HG03159 (cell line): ENCODE measurements around the gene PIGR.

Experiments
- ATAC-seq: cut with Tn5 transposase; IDR thresholded peaks from one replicate; pipeline ENCODE4 v1.9.1; 2021; ENCODE audit warnings: mild to moderate bottlenecking, moderate library complexity; ENCODE audit not compliant: unreplicated experiment

The PIGR gene

DNA sequence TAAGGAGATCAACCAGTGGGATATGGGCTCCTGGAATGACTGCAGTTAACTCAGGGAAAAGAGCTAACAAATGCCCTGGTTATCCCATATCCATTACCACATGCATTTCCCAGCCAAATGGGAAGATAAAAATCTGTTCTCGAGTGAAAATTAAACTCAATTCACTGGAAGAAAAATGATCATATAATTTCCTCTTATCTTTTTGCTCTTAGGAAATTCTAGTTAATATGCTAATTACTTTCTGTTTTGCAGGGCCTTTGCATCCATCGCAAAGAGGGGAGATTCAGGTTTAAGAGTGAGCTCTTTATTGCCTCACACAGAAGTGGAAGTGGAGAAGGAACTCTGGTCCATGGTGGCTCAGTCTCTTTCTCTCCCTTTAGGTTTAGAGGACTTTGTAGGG is 52.9 kb downstream of the PIGR start:
- no peak for ATAC-seq

DNA sequence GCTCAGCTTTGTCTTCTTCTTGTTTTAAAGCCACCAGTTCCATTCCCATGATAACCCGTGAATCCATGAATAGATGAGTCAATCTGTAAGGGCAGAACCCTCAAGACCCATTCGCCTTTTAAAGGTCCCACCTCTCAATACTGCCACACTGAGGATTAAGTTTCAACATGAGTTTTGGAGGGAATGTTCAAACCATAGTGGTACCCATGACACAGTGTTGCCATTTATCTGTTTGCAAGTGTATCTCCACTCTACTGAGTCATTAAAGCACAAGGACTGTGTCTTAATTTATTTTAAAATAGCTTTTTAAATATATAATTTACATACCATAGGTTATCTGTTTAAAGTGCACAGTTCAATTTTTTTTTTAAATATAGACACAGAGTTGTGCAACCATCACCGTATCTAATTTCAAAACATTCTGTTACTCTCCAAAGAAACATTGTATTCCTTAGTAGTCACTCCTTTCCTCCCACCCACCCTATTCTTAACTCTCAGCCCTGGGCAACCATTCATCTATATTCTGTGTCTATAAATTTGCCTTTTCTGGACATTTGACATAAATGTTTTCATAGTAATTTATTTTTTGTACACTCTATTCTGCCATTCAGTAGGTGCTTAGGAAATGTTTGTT is 53.8 kb downstream of the PIGR start:
- no peak for ATAC-seq

GRCh38 chr1:206891412-206891811 is 54.9 kb downstream of the PIGR start:
- ATAC-seq, result no peak

- no peak for ATAC-seq
Measured at GRCh38 chr1:206890125-206891060, 55.9 kb downstream of the PIGR start.

- no peak for ATAC-seq
Measured at GRCh38 chr1:206887701-206888100, 58.6 kb downstream of the PIGR start.

GRCh38 chr1:206886831-206887230 is 59.4 kb downstream of the PIGR start:
- no peak for ATAC-seq

GRCh38 chr1:206885341-206886060 is 60.8 kb downstream of the PIGR start:
- ATAC-seq, result no peak

- no peak for ATAC-seq
Measured at GRCh38 chr1:206883876-206884275, 62.4 kb downstream of the PIGR start.

GRCh38 chr1:206883160-206883559 is 63.1 kb downstream of the PIGR start:
- no peak for ATAC-seq

DNA sequence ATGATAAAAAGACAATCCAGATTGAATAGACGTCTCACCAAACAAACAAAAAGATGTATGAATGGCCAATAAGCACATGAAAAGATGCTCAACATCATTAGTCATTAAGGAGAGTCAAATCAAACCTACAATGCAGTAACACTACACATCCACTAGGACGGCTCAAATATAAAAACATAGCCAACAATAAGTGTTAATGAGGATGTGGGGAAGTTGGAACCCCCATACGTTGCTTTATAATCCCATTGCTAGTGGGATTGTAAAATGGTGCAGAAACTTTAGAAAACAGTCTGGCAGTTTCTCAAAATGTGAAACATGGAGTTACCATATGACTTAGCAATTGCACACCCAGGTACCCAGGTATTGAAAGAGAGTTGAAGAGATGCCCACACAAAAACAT is 63.7 kb downstream of the PIGR start:
- ATAC-seq, result no peak

DNA sequence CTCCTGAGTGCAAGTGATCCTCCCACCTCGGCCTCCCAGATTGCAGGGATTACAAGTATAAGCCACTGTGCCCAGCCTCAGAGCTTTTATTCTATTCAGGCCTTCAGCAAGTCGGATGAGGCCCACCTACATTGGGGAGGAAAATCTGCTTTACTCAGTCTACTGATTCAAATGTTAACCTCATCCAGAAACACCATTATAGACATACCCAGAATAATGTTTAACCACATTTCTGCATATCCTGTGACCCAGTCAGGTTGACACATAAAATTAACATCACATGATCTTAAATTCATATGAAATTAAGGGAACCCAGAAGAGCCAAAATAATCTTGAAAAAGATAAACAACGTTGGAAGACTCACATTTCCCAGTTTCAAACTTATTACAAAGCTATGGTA is 66.0 kb downstream of the PIGR start:
- no peak for ATAC-seq
